ENCODE measurements around the gene TENM3.

Gene TENM3

GRCh38 chr4:182684796-182685195, 441.6 kb downstream of the TENM3 start:
- Histone ChIP-seq H3K27me3 (ENCODE audit: insufficient read depth, low read length, poor library complexity) (no peaks in the 10 kb centered on the region), H3K27ac (ENCODE audit: low read depth, low read length) (no peak overlapping the region), H3K4me1 (ENCODE audit: control insufficient read depth, low read depth, low read length) (no peaks in the 10 kb centered on the region), H2AK5ac (ENCODE audit: low read length) (no peak overlapping the region), H3K23ac (ENCODE audit: low read length) (no peak overlapping the region), H3K79me2 (ENCODE audit: control insufficient read depth, insufficient read depth, low read length) (no peaks in the 10 kb centered on the region), H3K18ac (ENCODE audit: low read length) (no peak overlapping the region), H3K4me2 (ENCODE audit: low read length) (no peak overlapping the region), H4K5ac (ENCODE audit: low read length) (no peak overlapping the region), H2BK120ac (ENCODE audit: low read depth, low read length) (no peak overlapping the region), H3K4ac (ENCODE audit: low read depth, low read length) (no peak overlapping the region), H3K4me3 (ENCODE audit: low read length) (no peak overlapping the region), H3K79me1 (ENCODE audit: low read length) (no peaks in the 10 kb centered on the region), H3K9ac (ENCODE audit: low read length) (no peak overlapping the region), H2BK15ac (replicated peaks; ENCODE audit: low read depth) (no peak overlapping the region), H4K8ac (ENCODE audit: low read depth, low read length) (no peak overlapping the region), H2BK5ac (ENCODE audit: low read length) (no peak overlapping the region), H3K56ac (ENCODE audit: low read length) (no peak overlapping the region), H3K36me3 (ENCODE audit: control insufficient read depth, insufficient read depth, low read length) (no peaks in the 10 kb centered on the region)
- DNase-seq: no peak

GRCh38 chr4:182688081-182688480, 444.9 kb downstream of the TENM3 start:
- Histone ChIP-seq H2BK15ac (replicated peaks; ENCODE audit: low read depth) (no peak overlapping the region), H3K27me3 (ENCODE audit: insufficient read depth, low read length, poor library complexity) (no peaks in the 10 kb centered on the region), H3K4me1 (ENCODE audit: control insufficient read depth, low read depth, low read length) (no peaks in the 10 kb centered on the region), H2BK5ac (ENCODE audit: low read length) (no peak overlapping the region), H3K79me1 (ENCODE audit: low read length) (no peaks in the 10 kb centered on the region), H3K79me2 (ENCODE audit: control insufficient read depth, insufficient read depth, low read length) (no peaks in the 10 kb centered on the region), H3K56ac (ENCODE audit: low read length) (no peak overlapping the region), H4K5ac (ENCODE audit: low read length) (no peak overlapping the region), H3K23ac (ENCODE audit: low read length) (no peak overlapping the region), H3K18ac (ENCODE audit: low read length) (no peak overlapping the region), H3K4me3 (ENCODE audit: low read length) (no peak overlapping the region), H3K27ac (ENCODE audit: low read depth, low read length) (no peak overlapping the region), H3K36me3 (ENCODE audit: control insufficient read depth, insufficient read depth, low read length) (no peaks in the 10 kb centered on the region), H3K4me2 (ENCODE audit: low read length) (no peak overlapping the region), H4K8ac (ENCODE audit: low read depth, low read length) (no peak overlapping the region), H3K4ac (ENCODE audit: low read depth, low read length) (no peak overlapping the region), H2AK5ac (ENCODE audit: low read length) (no peak overlapping the region), H3K9ac (ENCODE audit: low read length) (no peak overlapping the region), H2BK120ac (ENCODE audit: low read depth, low read length) (no peak overlapping the region)
- DNase-seq: peak; percentile 52
- WGBS (ENCODE audit: extremely low coverage, insufficient coverage, low lambda C conversion rate): no CpG with 5 or more reads among the region's 14 CpGs

- no CpG with 5 or more reads among the region's 2 CpGs for WGBS (ENCODE audit: extremely low coverage, insufficient coverage, low lambda C conversion rate)
- H3K79me2 ChIP-seq (ENCODE audit: control insufficient read depth, insufficient read depth, low read length): no peaks in the 10 kb centered on the region
- H3K27me3 ChIP-seq (ENCODE audit: insufficient read depth, low read length, poor library complexity): no peaks in the 10 kb centered on the region
- no peak overlapping the region for H3K23ac ChIP-seq (ENCODE audit: low read length)
- H3K36me3 ChIP-seq (ENCODE audit: control insufficient read depth, insufficient read depth, low read length): no peaks in the 10 kb centered on the region
- H3K4me1 ChIP-seq (ENCODE audit: control insufficient read depth, low read depth, low read length): no peaks in the 10 kb centered on the region
- H4K8ac ChIP-seq (ENCODE audit: low read depth, low read length): no peak overlapping the region
- H2BK5ac ChIP-seq (ENCODE audit: low read length): no peak overlapping the region
- no peak overlapping the region for H4K5ac ChIP-seq (ENCODE audit: low read length)
- H3K4me3 ChIP-seq (ENCODE audit: low read length): no peak overlapping the region
- H3K4me2 ChIP-seq (ENCODE audit: low read length): no peak overlapping the region
- H3K18ac ChIP-seq (ENCODE audit: low read length): no peak overlapping the region
- H2BK15ac ChIP-seq (replicated peaks; ENCODE audit: low read depth): no peak overlapping the region
- no peak overlapping the region for H3K56ac ChIP-seq (ENCODE audit: low read length)
- H3K27ac ChIP-seq (ENCODE audit: low read depth, low read length): no peak overlapping the region
- H3K9ac ChIP-seq (ENCODE audit: low read length): no peak overlapping the region
- no peak overlapping the region for H2AK5ac ChIP-seq (ENCODE audit: low read length)
- DNase-seq: no peak
- no peak overlapping the region for H3K4ac ChIP-seq (ENCODE audit: low read depth, low read length)
- H2BK120ac ChIP-seq (ENCODE audit: low read depth, low read length): no peak overlapping the region
- H3K79me1 ChIP-seq (ENCODE audit: low read length): no peaks in the 10 kb centered on the region
These were observed 451.3 kb downstream of the TENM3 start for GRCh38 chr4:182694551-182694950.

GRCh38 chr4:182695009-182695408, 451.8 kb downstream of the TENM3 start:
- no peak overlapping the region for H3K23ac ChIP-seq (ENCODE audit: low read length)
- H4K8ac ChIP-seq (ENCODE audit: low read depth, low read length): no peak overlapping the region
- no peak overlapping the region for H2BK5ac ChIP-seq (ENCODE audit: low read length)
- no CpG with 5 or more reads among the region's 3 CpGs for WGBS (ENCODE audit: extremely low coverage, insufficient coverage, low lambda C conversion rate)
- H3K4ac ChIP-seq (ENCODE audit: low read depth, low read length): no peak overlapping the region
- H3K27ac ChIP-seq (ENCODE audit: low read depth, low read length): no peak overlapping the region
- H3K56ac ChIP-seq (ENCODE audit: low read length): no peak overlapping the region
- H2AK5ac ChIP-seq (ENCODE audit: low read length): no peak overlapping the region
- H3K27me3 ChIP-seq (ENCODE audit: insufficient read depth, low read length, poor library complexity): no peaks in the 10 kb centered on the region
- no peaks in the 10 kb centered on the region for H3K79me2 ChIP-seq (ENCODE audit: control insufficient read depth, insufficient read depth, low read length)
- no peaks in the 10 kb centered on the region for H3K4me1 ChIP-seq (ENCODE audit: control insufficient read depth, low read depth, low read length)
- no peaks in the 10 kb centered on the region for H3K79me1 ChIP-seq (ENCODE audit: low read length)
- no peak overlapping the region for H3K9ac ChIP-seq (ENCODE audit: low read length)
- DNase-seq: no peak
- no peak overlapping the region for H3K4me3 ChIP-seq (ENCODE audit: low read length)
- no peak overlapping the region for H4K5ac ChIP-seq (ENCODE audit: low read length)
- no peak overlapping the region for H2BK15ac ChIP-seq (replicated peaks; ENCODE audit: low read depth)
- H3K36me3 ChIP-seq (ENCODE audit: control insufficient read depth, insufficient read depth, low read length): no peaks in the 10 kb centered on the region
- no peak overlapping the region for H3K4me2 ChIP-seq (ENCODE audit: low read length)
- H2BK120ac ChIP-seq (ENCODE audit: low read depth, low read length): no peak overlapping the region
- H3K18ac ChIP-seq (ENCODE audit: low read length): no peak overlapping the region

GRCh38 chr4:182695842-182696241, 452.6 kb downstream of the TENM3 start:
- no peak overlapping the region for H3K9ac ChIP-seq (ENCODE audit: low read length)
- no peak overlapping the region for H3K18ac ChIP-seq (ENCODE audit: low read length)
- H3K79me1 ChIP-seq (ENCODE audit: low read length): no peaks in the 10 kb centered on the region
- no peaks in the 10 kb centered on the region for H3K4me1 ChIP-seq (ENCODE audit: control insufficient read depth, low read depth, low read length)
- H3K27ac ChIP-seq (ENCODE audit: low read depth, low read length): no peak overlapping the region
- H3K23ac ChIP-seq (ENCODE audit: low read length): no peak overlapping the region
- no peak overlapping the region for H2BK5ac ChIP-seq (ENCODE audit: low read length)
- no peaks in the 10 kb centered on the region for H3K36me3 ChIP-seq (ENCODE audit: control insufficient read depth, insufficient read depth, low read length)
- H2AK5ac ChIP-seq (ENCODE audit: low read length): no peak overlapping the region
- no peak for DNase-seq
- no CpG with 5 or more reads among the region's 2 CpGs for WGBS (ENCODE audit: extremely low coverage, insufficient coverage, low lambda C conversion rate)
- no peak overlapping the region for H2BK120ac ChIP-seq (ENCODE audit: low read depth, low read length)
- H3K79me2 ChIP-seq (ENCODE audit: control insufficient read depth, insufficient read depth, low read length): no peaks in the 10 kb centered on the region
- no peak overlapping the region for H2BK15ac ChIP-seq (replicated peaks; ENCODE audit: low read depth)
- no peak overlapping the region for H3K4me3 ChIP-seq (ENCODE audit: low read length)
- no peak overlapping the region for H4K5ac ChIP-seq (ENCODE audit: low read length)
- no peaks in the 10 kb centered on the region for H3K27me3 ChIP-seq (ENCODE audit: insufficient read depth, low read length, poor library complexity)
- H3K4ac ChIP-seq (ENCODE audit: low read depth, low read length): no peak overlapping the region
- H4K8ac ChIP-seq (ENCODE audit: low read depth, low read length): no peak overlapping the region
- no peak overlapping the region for H3K4me2 ChIP-seq (ENCODE audit: low read length)
- H3K56ac ChIP-seq (ENCODE audit: low read length): no peak overlapping the region

GRCh38 chr4:182697094-182697493, 453.9 kb downstream of the TENM3 start:
- Histone ChIP-seq H2BK5ac (ENCODE audit: low read length) (no peak overlapping the region), H3K4me1 (ENCODE audit: control insufficient read depth, low read depth, low read length) (no peaks in the 10 kb centered on the region), H2BK15ac (replicated peaks; ENCODE audit: low read depth) (no peak overlapping the region), H3K23ac (ENCODE audit: low read length) (no peak overlapping the region), H3K18ac (ENCODE audit: low read length) (no peak overlapping the region), H3K79me2 (ENCODE audit: control insufficient read depth, insufficient read depth, low read length) (no peaks in the 10 kb centered on the region), H3K4me3 (ENCODE audit: low read length) (no peak overlapping the region), H3K4ac (ENCODE audit: low read depth, low read length) (no peak overlapping the region), H3K27ac (ENCODE audit: low read depth, low read length) (no peak overlapping the region), H3K4me2 (ENCODE audit: low read length) (no peak overlapping the region), H3K36me3 (ENCODE audit: control insufficient read depth, insufficient read depth, low read length) (no peaks in the 10 kb centered on the region), H3K9ac (ENCODE audit: low read length) (no peak overlapping the region), H2BK120ac (ENCODE audit: low read depth, low read length) (no peak overlapping the region), H3K56ac (ENCODE audit: low read length) (no peak overlapping the region), H4K8ac (ENCODE audit: low read depth, low read length) (no peak overlapping the region), H3K79me1 (ENCODE audit: low read length) (no peaks in the 10 kb centered on the region), H4K5ac (ENCODE audit: low read length) (no peak overlapping the region), H2AK5ac (ENCODE audit: low read length) (no peak overlapping the region), H3K27me3 (ENCODE audit: insufficient read depth, low read length, poor library complexity) (no peaks in the 10 kb centered on the region)
- WGBS (ENCODE audit: extremely low coverage, insufficient coverage, low lambda C conversion rate): no CpG with 5 or more reads among the region's 6 CpGs
- DNase-seq: no peak

All from mesendoderm (in vitro differentiated cells).